Left lobe of liver (tissue), 2 donors: Measurements from ENCODE around the gene NLRP1. TPM values are rescaled to one million over a fixed set of nuclear protein-coding genes. Genes with fewer than 3 reads are reported as not detected.

Experiments
- ATAC-seq: fragments of 200-7000 bp; cut with Tn5 transposase; one replicate; pipeline ENCODE4 v1.9.1; 2020; ENCODE audit warnings: mild to moderate bottlenecking, moderate library complexity
- DNase-seq: peaks from one replicate; pipeline ENCODE4 v3.0.0-alpha.2; 2020; ENCODE audit warnings: low spot score
- total RNA-seq: library from RNA; stranded (reverse); gene quantifications from one replicate; pipeline ENCODE4 v1.2.1, GENCODE V29; 2021
- donor health status: DM: no; HTN: no; CAD: no; lungs with moderate emphysema.
- donor health status: DM: no; HTN: yes; CAD: no.

NLRP1 gene
- total RNA-seq, 1 donor from 2014 or later = 2.6 TPM

DNA sequence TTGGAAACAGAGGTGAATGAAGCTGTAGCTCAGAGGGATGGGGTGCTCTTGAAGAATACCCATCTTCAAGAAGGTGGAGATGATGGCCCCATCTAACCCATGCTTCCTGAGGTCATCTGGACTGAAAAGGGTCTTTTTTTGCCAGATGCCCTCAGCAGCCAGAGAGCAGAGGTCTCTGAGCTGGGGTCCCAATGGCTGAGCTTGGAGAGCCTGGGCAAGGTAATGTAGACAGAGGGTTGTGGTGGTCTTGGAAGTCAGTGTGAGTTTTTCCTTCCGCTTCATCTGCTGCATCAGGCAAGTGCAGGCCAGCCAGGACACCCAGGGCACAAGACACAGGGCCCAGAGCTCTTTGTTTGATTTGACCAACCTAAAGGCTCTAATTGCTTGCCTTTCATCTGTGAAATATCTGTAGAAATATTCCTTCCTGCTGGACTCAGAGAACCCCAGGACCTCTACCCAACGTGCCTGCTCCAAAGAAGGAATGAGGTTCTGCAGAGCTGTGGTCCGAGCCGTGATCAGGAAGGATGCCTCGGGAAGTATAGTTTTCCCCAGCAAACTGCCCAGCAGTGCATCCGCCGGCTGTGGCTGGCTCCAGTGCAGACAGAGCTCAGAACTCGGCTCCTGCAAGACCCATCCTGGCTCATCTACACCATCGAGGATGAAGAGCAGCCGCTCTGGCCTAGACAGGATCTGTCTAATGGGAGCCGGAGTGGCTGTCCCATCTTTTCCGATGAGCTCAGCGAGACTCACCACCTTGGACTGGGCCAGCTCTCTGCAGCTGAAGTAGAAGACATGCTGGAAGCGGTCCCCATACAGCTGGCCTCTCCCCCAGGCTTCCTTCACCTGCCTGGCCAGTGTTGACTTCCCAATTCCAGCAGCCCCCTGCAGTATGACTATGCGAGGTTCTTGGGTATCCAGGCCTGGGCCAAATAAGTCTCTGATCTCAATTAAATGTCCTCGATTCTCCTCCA lies 25.2 kb downstream of the NLRP1 start:
- no peak for DNase-seq
- no peak for ATAC-seq

DNA sequence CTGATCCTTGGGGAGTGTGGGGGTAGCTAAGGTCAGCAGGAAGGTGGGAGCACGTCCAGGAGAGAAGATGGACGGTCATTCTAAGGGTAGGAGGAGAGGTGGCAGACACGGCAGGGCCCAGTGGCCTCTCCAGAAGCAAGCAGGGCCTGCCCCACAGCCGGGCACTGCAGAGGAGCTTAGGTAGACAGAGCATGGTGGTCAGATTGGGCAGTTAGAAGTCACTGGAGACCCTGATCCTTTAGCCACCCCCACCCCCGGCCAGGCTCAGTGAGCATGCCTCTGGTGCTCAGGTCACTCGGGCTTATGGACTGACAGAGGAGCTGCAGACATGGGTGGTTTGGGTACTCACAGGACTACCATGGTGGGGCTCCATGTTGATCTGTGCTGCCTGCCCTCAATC lies 26.3 kb downstream of the NLRP1 start:
- DNase-seq (no peak), ATAC-seq (no peak)

- ATAC-seq (no peak), DNase-seq (no peak)
These were observed 26.8 kb downstream of the NLRP1 start for GRCh38 chr17:5557485-5557884.

DNA sequence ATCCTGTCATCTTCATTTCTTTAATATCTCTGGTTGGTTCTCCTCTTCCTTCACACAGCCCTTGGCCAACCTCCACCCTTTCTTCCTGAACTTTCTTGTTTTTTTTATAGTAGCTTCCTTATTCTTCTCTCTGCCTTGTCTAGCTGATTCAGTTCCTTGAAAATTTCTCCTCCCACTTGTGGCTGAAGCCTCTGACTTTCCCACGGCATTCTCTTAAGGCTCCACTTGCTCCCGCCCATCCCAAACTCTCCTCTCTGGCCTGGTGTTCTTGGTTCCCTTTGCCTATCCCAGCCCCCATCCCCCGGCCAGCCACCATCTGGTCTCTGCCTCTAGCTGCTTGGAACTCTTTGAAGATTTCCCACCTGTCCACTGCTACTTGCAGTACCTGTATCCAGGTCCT lies 29.1 kb downstream of the NLRP1 start:
- no peak for ATAC-seq
- DNase-seq = no peak

DNA sequence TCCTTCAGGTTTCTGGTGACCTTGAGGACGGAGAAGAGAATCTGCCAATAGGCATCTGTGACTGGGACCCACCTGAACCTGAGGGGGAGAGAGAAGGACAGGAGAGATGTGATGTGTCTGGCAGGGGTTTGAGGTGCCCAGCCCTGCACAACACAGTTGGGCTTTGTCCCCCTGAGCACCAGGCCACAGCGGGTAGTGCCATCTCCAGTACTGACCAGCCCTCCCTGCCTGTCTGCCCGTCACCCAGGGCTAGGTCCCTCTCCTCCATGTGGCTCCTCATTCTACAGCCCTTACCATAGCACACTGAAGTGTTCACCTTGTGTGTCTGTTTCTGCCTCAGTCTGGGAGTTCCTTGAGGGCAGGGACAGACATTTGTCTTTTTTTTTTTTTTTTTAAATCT lies 30.8 kb downstream of the NLRP1 start:
- DNase-seq (no peak), ATAC-seq (no peak)

- DNase-seq (no peak), ATAC-seq (no peak)
These were observed 31.5 kb downstream of the NLRP1 start for GRCh38 chr17:5552841-5553240.

GRCh38 chr17:5545051-5545987 lies 39.0 kb downstream of the NLRP1 start:
- DNase-seq = no peak
- no peak for ATAC-seq

- ATAC-seq (no peak), DNase-seq (peak; percentile 33)
These were observed 40.2 kb downstream of the NLRP1 start for GRCh38 chr17:5544115-5544514.

GRCh38 chr17:5541610-5542202 lies 42.6 kb downstream of the NLRP1 start:
- ATAC-seq (no peak), DNase-seq (peak; percentile 30)

DNA sequence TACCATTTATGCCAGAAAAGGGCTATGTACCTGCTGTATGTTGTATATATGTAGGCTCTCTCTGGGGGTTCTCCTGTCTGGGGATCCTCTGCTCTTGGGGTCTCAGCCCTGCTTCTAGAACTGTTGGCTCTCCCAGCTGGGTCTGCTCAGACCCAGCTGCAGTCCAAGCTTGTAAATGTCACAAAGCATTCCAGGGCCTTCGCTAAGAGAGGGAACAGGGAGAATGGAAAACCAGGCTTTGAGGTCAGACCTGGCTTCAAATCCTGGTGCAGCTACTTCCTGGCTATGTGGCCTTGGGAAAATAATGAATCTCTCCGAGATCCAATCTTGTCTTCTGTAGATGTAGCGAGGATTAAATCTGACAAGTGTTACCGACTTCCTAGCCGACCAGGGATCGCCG lies 44.0 kb downstream of the NLRP1 start:
- ATAC-seq (no peak), DNase-seq (no peak)

DNA sequence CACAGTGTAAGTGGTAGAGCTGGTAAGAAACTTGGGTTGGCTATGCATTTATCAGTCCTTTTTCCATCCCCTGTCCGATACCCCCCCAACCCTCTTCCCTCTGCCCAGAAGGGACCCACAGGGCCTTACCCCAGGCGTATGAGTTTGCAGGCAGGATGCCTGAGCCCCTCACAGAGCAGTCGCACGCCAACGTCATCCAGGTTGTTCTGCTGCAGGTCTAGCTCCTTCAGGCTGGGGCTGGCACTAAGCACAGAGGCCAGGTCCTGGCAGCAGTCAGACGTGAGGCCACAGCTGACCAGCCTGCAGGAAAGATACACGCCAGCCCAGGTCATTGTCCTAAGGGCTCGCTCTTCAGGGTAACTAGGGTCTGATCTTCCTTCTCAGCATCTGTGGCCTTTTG lies 45.0 kb downstream of the NLRP1 start:
- ATAC-seq (no peak), DNase-seq (no peak)

DNA sequence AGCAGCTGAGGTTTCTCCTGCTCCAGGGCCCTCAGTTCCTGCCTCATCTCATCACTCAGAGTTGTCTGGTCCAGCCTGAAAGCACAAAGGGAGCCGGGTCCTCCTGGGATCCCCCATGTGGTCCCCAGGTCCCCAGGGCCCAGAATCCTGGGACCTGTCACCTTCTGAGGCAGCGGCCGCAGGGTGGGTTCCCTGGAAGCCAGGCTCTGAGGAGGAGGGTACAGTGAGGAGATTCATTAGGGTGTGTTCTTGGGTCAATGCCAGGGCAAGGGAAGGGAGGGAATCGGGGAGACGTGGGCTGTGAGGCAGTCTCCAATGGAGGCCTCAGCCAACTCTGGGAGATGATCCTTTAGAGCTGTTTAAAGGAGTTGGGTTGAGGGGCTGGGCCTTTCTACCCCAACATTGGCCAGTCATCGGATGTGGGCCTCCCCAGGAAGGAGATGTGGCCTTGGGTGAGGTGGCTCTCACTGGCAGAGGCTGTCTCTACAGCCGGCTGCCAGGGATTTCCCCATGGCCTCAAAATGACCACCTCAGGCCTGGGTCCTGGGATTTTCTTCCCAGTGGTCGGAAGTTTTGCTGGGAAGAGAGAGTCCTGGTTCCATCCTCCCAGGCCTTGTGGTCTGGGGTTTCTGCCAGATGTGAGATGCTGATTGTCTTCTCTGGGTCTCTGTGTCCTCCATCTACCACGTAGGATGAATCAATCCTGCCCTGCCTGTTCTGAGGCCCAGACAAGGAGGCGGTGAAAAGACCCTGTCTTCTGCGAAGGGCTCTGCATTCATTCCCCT lies 47.3 kb downstream of the NLRP1 start:
- ATAC-seq = no peak

GRCh38 chr17:5535436-5535835 lies 48.9 kb downstream of the NLRP1 start:
- no peak for DNase-seq
- no peak for ATAC-seq

More for the DNA sequence above, 47.3 kb downstream of the NLRP1 start:
- no peak for DNase-seq

DNA sequence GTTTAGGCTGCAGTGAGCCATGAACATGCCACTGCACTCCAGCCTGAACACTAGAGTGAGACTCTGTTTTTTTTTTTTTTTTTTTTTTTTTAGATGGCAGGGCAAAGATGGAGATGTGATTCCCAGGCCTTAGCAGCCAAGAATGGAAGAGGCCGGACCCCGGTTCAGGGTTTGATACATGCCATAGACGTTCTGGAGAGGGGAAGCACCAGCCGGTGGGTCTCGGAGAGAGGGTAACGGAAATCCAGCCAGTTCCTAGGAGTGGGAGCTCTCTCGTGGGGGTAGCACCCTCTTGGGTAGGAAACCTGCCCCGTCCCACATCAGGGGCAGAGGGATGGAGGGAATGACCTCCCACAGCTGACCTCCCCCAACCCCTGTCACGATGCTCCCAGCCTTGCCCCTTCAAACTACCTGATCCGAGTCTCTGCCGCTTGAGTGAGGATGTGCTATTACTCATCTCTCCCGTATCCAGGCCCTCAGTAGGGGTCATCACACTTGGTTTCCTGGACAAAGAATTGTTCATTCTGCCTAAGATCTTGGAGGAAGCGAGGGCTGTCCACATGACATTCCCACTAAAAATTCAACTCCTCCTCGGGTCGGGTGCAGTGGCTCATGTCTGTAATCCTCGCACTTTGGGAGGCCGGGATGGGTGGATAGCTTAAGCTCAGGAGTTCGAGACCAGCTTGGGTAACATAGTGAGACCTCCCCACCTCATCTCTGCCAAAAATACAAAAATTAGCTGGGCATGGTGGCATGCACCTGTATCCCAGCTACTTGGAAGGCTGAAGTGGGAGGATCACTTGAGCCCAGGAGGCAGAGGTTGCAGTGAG lies 50.6 kb downstream of the NLRP1 start:
- no peak for DNase-seq

GRCh38 chr17:5532581-5532980 lies 51.7 kb downstream of the NLRP1 start:
- DNase-seq = no peak

More for the DNA sequence above, 50.6 kb downstream of the NLRP1 start:
- no peak for ATAC-seq

GRCh38 chr17:5531085-5531418 lies 53.3 kb downstream of the NLRP1 start:
- DNase-seq = no peak

More at GRCh38 chr17:5532581-5532980, 51.7 kb downstream of the NLRP1 start:
- no peak for ATAC-seq

DNA sequence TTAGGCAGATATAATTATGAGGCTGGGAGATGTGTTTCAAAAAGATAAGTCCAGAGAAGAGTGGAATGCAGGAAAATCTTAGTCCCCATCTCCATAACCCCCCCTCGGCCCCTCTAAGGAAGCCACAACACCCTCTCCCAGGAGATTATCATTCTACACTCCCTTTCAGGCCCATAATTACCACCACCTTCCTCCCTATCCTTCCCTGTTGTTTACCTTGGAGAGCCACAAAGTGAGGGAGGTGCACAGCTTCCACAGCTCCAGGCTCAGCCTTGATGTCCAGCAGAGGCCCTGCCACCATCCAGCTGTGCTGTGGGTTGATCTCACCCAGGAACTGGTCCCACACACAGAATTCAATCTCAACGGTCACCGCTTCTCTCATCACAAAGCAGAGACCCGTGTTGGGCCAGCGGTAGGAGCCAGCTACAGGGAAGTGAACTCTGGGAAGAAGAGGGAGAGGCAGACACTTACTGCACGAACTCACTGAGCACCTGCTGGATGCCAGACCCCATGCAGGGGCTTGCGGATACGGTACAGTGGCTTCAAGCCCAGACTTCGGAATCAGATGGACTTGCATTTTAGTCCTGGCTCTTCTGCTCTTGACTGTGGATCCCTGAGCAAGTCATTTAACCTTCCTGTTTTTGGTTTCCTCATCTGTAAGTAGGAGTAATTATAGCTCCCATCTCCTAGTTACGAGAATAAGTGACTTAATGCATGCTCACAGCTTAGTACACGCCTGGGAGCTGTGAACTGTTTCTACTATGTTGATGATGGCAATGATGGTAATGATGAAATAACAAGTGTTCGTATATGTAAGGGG lies 53.8 kb downstream of the NLRP1 start:
- DNase-seq (no peak), ATAC-seq (no peak)

More at GRCh38 chr17:5531085-5531418, 53.3 kb downstream of the NLRP1 start:
- no peak for ATAC-seq

DNA sequence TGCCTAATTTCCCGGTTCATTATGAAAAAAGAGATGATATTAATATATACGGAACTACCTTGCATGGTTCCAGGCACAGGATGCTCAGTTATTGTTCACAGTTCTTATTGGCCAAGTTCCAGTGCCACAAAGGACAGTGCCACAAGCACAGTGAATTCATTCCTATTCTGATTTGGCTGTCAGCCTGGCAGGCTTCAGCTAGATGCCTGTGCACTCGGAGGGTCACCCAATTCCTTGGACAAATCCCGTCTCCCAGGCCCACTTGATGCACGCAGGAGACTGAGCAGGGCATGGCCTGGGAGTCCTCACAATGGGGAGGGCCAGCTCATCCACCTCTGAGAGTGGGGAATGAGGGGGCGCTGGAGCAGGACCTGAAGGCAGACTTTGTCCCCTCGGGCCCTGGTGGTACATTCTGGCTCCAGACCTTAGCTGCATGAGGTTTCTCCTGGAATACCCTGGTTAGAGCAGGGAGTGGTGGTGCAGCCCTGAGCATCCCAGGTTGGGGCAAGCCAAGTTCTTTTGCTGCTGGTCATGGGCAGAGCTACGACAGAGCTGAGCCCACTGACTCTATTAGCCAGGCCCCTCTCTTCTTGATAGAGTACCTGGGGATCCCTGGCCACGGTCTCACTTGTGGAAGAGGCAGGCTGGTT lies 56.6 kb downstream of the NLRP1 start:
- DNase-seq (no peak), ATAC-seq (no peak)
